Omental fat pad (tissue), 4 donors: ENCODE results near the gene HNRNPK. TPM values are rescaled to one million over a fixed set of nuclear protein-coding genes. Genes with fewer than 3 reads are reported as not detected.
A peak's percentile ranks its signal among the peaks of the same experiment; 100 is the strongest.
"Not testable (repeated sequence)": the region's sequence is repeated elsewhere in the genome, so short reads cannot be mapped to it uniquely, and the experiment has no call there.

Experiments used
- ATAC-seq: fragments of 150-250 bp; one replicate; pipeline ENCODE4 v1.9.1; 2016; ENCODE audit warnings: mild to moderate bottlenecking, moderate library complexity; ENCODE audit not compliant: low FRiP score
- DNase-seq: peaks from one replicate; pipeline ENCODE4 v3.0.0-alpha.2; 2019; ENCODE audit warnings: low spot score
- total RNA-seq, 4 donors: library from RNA; depleted of rRNA; stranded (reverse); fragments of >200 nt; gene quantifications; one replicate each; pipeline ENCODE4 v1.1.0, GENCODE V29; 2016
- TF ChIP-seq, protein P1 (sequence below), 3 donors: fragments of 450-650 bp; IDR thresholded peaks; one replicate each; pipeline ENCODE4 v1.5.1; 2016 to 2017; ENCODE audit warnings: antibody characterized with exemption in 3 of 3, mild to moderate bottlenecking in 3 of 3, moderate library complexity in 2 of 3

HNRNPK gene
- total RNA-seq, 4 donors from 2014 or later = 417 to 565 (median 429) TPM

GRCh38 chr9:83956436-83957247, 23.4 kb downstream of the HNRNPK start:
- TF ChIP-seq, protein P1, sequence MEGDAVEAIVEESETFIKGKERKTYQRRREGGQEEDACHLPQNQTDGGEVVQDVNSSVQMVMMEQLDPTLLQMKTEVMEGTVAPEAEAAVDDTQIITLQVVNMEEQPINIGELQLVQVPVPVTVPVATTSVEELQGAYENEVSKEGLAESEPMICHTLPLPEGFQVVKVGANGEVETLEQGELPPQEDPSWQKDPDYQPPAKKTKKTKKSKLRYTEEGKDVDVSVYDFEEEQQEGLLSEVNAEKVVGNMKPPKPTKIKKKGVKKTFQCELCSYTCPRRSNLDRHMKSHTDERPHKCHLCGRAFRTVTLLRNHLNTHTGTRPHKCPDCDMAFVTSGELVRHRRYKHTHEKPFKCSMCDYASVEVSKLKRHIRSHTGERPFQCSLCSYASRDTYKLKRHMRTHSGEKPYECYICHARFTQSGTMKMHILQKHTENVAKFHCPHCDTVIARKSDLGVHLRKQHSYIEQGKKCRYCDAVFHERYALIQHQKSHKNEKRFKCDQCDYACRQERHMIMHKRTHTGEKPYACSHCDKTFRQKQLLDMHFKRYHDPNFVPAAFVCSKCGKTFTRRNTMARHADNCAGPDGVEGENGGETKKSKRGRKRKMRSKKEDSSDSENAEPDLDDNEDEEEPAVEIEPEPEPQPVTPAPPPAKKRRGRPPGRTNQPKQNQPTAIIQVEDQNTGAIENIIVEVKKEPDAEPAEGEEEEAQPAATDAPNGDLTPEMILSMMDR (IDR thresholded peaks at IDR 0.05) = no peak

DNA sequence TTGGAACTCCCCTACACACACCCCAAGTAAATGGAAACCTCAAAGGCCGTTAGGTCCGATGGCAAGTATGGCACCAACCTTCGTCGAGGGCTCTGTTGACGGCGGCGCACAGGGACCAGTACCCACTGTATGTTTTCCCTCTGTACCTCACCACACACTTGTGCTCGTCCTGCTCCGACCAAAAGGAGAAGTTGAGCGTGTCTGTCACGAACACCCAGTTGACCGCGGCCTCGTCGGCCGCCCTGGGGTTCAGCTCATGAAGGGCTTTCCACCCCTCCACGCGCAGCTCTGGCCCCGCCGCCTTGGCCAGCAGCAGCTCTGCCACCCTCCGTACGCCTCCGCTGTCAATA, 24.0 kb downstream of the HNRNPK start:
- TF ChIP-seq, protein P1 (IDR thresholded peaks at IDR 0.05) = no peak
- ATAC-seq (peak; percentile 20), DNase-seq (no peak)

More at GRCh38 chr9:83956436-83957247, 23.4 kb downstream of the HNRNPK start:
- peak; percentile 38 for DNase-seq
- peak; percentile 90 for ATAC-seq

DNA sequence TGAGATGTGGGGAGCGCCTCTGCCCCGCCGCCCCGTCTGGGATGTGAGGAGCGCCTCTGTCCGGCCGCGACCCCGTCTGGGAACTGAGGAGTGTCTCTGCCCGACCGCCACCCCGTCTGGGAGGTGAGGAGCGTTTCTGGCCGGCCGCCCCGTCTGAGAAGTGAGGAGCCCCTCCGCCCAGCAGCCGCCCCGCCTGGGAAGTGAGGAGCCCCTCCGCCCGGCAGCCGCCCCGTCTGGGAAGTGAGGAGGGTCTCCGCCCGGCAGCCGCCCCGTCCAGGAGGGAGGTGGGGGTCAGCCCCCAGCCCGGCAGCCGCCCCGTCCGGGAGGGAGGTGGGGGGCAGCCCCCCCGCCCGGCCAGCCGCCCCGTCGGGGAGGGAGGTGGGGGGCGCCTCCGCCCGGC, 31.9 kb downstream of the HNRNPK start:
- not testable (repeated sequence) for ATAC-seq, DNase-seq

DNA sequence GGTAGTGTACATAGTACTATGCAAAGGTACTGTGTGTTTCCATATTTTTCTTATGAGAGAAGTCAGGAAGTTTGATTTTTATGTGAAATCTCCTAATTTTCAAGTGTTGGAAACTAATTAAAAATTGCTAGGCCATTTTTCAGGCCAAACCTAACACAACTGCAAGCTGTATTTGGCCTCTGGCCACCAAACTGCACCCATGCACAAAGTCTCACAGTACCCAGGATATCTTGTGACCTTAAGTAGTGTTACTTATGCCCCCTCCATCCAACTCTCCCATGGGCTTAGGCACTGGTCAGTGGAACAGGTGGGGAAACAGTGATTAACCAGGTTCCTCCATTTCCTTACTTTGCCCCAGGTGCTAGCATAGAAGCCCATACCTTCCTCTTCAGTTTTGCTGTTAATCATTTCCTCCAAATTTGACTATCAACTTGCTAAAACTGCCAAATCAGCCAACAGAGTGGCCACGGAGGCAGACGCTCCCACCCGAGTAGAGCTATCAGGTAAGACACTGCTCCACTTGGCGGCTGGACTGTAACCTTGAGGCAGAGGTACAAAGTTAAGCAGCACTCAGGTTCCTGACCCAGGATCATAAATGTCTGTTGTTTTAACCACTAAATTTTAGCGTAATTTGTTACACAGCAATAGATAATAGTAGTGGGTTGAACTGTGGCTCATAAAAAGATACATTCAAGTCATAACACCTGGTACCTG, 39.3 kb downstream of the HNRNPK start:
- TF ChIP-seq, protein P1 (IDR thresholded peaks at IDR 0.05) = no peak
- DNase-seq (no peak), ATAC-seq (no peak)

GRCh38 chr9:83937861-83938455, 42.1 kb downstream of the HNRNPK start:
- TF ChIP-seq, protein P1 (IDR thresholded peaks at IDR 0.05) = peak in 1 of 3 donors; percentile 28
- DNase-seq = no peak
- peak; percentile 60 for ATAC-seq

DNA sequence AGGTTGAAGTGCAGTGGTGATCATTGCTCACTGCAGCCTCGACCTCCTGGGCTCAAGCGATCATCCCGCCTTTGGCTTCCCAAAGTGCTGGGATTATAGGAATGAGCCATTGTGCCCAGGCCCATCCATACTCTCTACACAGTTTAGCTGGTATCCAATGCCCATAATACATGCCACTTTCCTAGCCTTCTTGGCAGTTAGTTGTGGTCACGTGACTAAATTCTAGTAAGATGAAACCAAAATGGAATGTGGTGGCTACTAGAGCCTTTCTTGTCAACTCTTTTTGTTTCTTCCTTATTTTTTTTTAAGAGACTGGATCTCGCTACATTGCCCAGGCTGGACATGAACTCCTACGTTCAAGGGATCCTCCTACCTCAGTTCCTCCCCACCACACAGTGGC, 43.5 kb downstream of the HNRNPK start:
- no peak for DNase-seq
- ATAC-seq = no peak
- TF ChIP-seq, protein P1 (IDR thresholded peaks at IDR 0.05) = no peak

DNA sequence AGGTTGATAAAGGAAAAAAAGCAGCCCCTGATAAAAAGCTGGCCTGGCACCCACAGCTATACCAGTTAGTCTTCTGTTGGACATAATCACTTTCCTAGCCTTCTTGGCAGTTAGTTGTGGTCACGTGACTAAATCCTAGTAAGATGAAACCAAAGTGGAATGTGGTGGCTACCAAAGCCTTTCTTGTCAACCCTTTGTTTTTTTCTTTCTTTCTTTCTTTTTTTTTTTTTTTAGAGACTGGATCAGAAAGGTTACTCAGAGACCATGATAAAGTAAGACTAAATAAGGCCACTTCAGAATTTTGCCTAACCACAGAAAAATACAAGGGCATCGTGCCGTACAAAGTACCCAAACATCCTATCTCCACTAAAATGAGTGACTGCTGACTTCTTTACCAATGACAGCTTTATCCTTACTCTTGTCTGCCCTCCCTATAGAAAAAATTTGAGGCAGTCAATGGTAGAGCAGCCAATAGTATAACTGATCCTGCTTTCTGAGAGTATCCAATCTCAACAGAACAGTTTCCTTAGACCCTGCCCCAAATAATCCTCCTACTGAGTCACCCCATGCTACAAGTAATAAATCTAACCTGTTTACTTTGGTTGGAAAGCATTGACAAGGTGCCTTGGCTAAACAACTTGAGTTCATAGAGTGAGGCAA, 44.6 kb downstream of the HNRNPK start:
- no peak for ATAC-seq
- DNase-seq = no peak
- TF ChIP-seq, protein P1 (IDR thresholded peaks at IDR 0.05) = no peak
